ENCODE measurements around the gene OPALIN.

OPALIN gene

GRCh38 chr10:96352027-96352426 is 6.8 kb downstream of the OPALIN start:
- Histone ChIP-seq H3K36me3 (ENCODE audit: insufficient read depth, low read length) (no peaks in the 10 kb centered on the region), H3K27ac (ENCODE audit: low read depth, low read length) (no peak overlapping the region), H3K27me3 (ENCODE audit: control insufficient read depth in 1 of 2, insufficient read depth in 2 of 2, low read length in 2 of 2) (no peaks in the 10 kb centered on the region), H3K9ac (ENCODE audit: low read length) (no peak overlapping the region), H3K9me3 (ENCODE audit: low read length) (no peaks in the 10 kb centered on the region), H3K4me3 (ENCODE audit: low read depth in 1 of 2, low read length in 2 of 2) (no peak overlapping the region), H3K4me1 (ENCODE audit: insufficient read depth, low read length) (no peaks in the 10 kb centered on the region)

- H3K9ac ChIP-seq (ENCODE audit: low read length) = no peak overlapping the region
- no peaks in the 10 kb centered on the region for H3K36me3 ChIP-seq (ENCODE audit: insufficient read depth, low read length)
- no peaks in the 10 kb centered on the region for H3K27me3 ChIP-seq (ENCODE audit: control insufficient read depth in 1 of 2, insufficient read depth in 2 of 2, low read length in 2 of 2)
- no peaks in the 10 kb centered on the region for H3K4me1 ChIP-seq (ENCODE audit: insufficient read depth, low read length)
- no peak overlapping the region for H3K27ac ChIP-seq (ENCODE audit: low read depth, low read length)
- no peak overlapping the region for H3K4me3 ChIP-seq (ENCODE audit: low read depth in 1 of 2, low read length in 2 of 2)
- no peaks in the 10 kb centered on the region for H3K9me3 ChIP-seq (ENCODE audit: low read length)
Measured at GRCh38 chr10:96346295-96346694, 12.5 kb downstream of the OPALIN start.

GRCh38 chr10:96345222-96345621 is 13.6 kb downstream of the OPALIN start:
- H3K27ac ChIP-seq (ENCODE audit: low read depth, low read length) = no peak overlapping the region
- H3K4me1 ChIP-seq (ENCODE audit: insufficient read depth, low read length) = no peaks in the 10 kb centered on the region
- no peaks in the 10 kb centered on the region for H3K27me3 ChIP-seq (ENCODE audit: control insufficient read depth in 1 of 2, insufficient read depth in 2 of 2, low read length in 2 of 2)
- H3K36me3 ChIP-seq (ENCODE audit: insufficient read depth, low read length) = no peaks in the 10 kb centered on the region
- H3K4me3 ChIP-seq (ENCODE audit: low read depth in 1 of 2, low read length in 2 of 2) = no peak overlapping the region
- H3K9ac ChIP-seq (ENCODE audit: low read length) = no peak overlapping the region
- no peaks in the 10 kb centered on the region for H3K9me3 ChIP-seq (ENCODE audit: low read length)

- H3K27ac ChIP-seq (ENCODE audit: low read depth, low read length) = no peak overlapping the region
- no peaks in the 10 kb centered on the region for H3K9me3 ChIP-seq (ENCODE audit: low read length)
Measured at GRCh38 chr10:96344178-96344577, 14.6 kb downstream of the OPALIN start.

GRCh38 chr10:96342402-96342801 is 16.4 kb downstream of the OPALIN start:
- no peaks in the 10 kb centered on the region for H3K27me3 ChIP-seq (ENCODE audit: control insufficient read depth in 1 of 2, insufficient read depth in 2 of 2, low read length in 2 of 2)
- H3K9me3 ChIP-seq (ENCODE audit: low read length) = no peaks in the 10 kb centered on the region
- no peak overlapping the region for H3K4me3 ChIP-seq (ENCODE audit: low read depth in 1 of 2, low read length in 2 of 2)
- H3K36me3 ChIP-seq (ENCODE audit: insufficient read depth, low read length) = no peaks in the 10 kb centered on the region
- no peak overlapping the region for H3K9ac ChIP-seq (ENCODE audit: low read length)
- no peak overlapping the region for H3K27ac ChIP-seq (ENCODE audit: low read depth, low read length)
- no peaks in the 10 kb centered on the region for H3K4me1 ChIP-seq (ENCODE audit: insufficient read depth, low read length)

More at GRCh38 chr10:96344178-96344577, 14.6 kb downstream of the OPALIN start:
- Histone ChIP-seq H3K9ac (ENCODE audit: low read length) (no peak overlapping the region), H3K4me1 (ENCODE audit: insufficient read depth, low read length) (no peaks in the 10 kb centered on the region), H3K36me3 (ENCODE audit: insufficient read depth, low read length) (no peaks in the 10 kb centered on the region), H3K27me3 (ENCODE audit: control insufficient read depth in 1 of 2, insufficient read depth in 2 of 2, low read length in 2 of 2) (no peaks in the 10 kb centered on the region), H3K4me3 (ENCODE audit: low read depth in 1 of 2, low read length in 2 of 2) (no peak overlapping the region)

GRCh38 chr10:96341219-96342182 is 17.3 kb downstream of the OPALIN start:
- Histone ChIP-seq H3K4me3 (ENCODE audit: low read depth in 1 of 2, low read length in 2 of 2) (no peak overlapping the region), H3K27ac (ENCODE audit: low read depth, low read length) (no peak overlapping the region), H3K4me1 (ENCODE audit: insufficient read depth, low read length) (no peaks in the 10 kb centered on the region), H3K36me3 (ENCODE audit: insufficient read depth, low read length) (no peaks in the 10 kb centered on the region), H3K9me3 (ENCODE audit: low read length) (no peaks in the 10 kb centered on the region), H3K9ac (ENCODE audit: low read length) (no peak overlapping the region), H3K27me3 (ENCODE audit: control insufficient read depth in 1 of 2, insufficient read depth in 2 of 2, low read length in 2 of 2) (no peaks in the 10 kb centered on the region)

GRCh38 chr10:96339956-96340904 is 18.6 kb downstream of the OPALIN start:
- Histone ChIP-seq H3K36me3 (ENCODE audit: insufficient read depth, low read length) (no peaks in the 10 kb centered on the region), H3K27ac (ENCODE audit: low read depth, low read length) (no peak overlapping the region), H3K9me3 (ENCODE audit: low read length) (no peaks in the 10 kb centered on the region), H3K4me3 (ENCODE audit: low read depth in 1 of 2, low read length in 2 of 2) (no peak overlapping the region), H3K9ac (ENCODE audit: low read length) (no peak overlapping the region), H3K27me3 (ENCODE audit: control insufficient read depth in 1 of 2, insufficient read depth in 2 of 2, low read length in 2 of 2) (no peaks in the 10 kb centered on the region), H3K4me1 (ENCODE audit: insufficient read depth, low read length) (no peaks in the 10 kb centered on the region)

GRCh38 chr10:96339383-96339782 is 19.4 kb downstream of the OPALIN start:
- no peak overlapping the region for H3K27ac ChIP-seq (ENCODE audit: low read depth, low read length)
- H3K9me3 ChIP-seq (ENCODE audit: low read length) = no peaks in the 10 kb centered on the region
- H3K4me3 ChIP-seq (ENCODE audit: low read depth in 1 of 2, low read length in 2 of 2) = no peak overlapping the region
- H3K36me3 ChIP-seq (ENCODE audit: insufficient read depth, low read length) = no peaks in the 10 kb centered on the region
- H3K4me1 ChIP-seq (ENCODE audit: insufficient read depth, low read length) = no peaks in the 10 kb centered on the region
- no peak overlapping the region for H3K9ac ChIP-seq (ENCODE audit: low read length)
- no peaks in the 10 kb centered on the region for H3K27me3 ChIP-seq (ENCODE audit: control insufficient read depth in 1 of 2, insufficient read depth in 2 of 2, low read length in 2 of 2)

GRCh38 chr10:96338279-96338925 is 20.4 kb downstream of the OPALIN start:
- no peak overlapping the region for H3K27ac ChIP-seq (ENCODE audit: low read depth, low read length)
- no peaks in the 10 kb centered on the region for H3K27me3 ChIP-seq (ENCODE audit: control insufficient read depth in 1 of 2, insufficient read depth in 2 of 2, low read length in 2 of 2)
- H3K9me3 ChIP-seq (ENCODE audit: low read length) = no peaks in the 10 kb centered on the region
- H3K4me1 ChIP-seq (ENCODE audit: insufficient read depth, low read length) = no peaks in the 10 kb centered on the region
- no peak overlapping the region for H3K9ac ChIP-seq (ENCODE audit: low read length)
- H3K36me3 ChIP-seq (ENCODE audit: insufficient read depth, low read length) = no peaks in the 10 kb centered on the region
- H3K4me3 ChIP-seq (ENCODE audit: low read depth in 1 of 2, low read length in 2 of 2) = no peak overlapping the region

GRCh38 chr10:96337106-96337505 is 21.7 kb downstream of the OPALIN start:
- Histone ChIP-seq H3K36me3 (ENCODE audit: insufficient read depth, low read length) (no peaks in the 10 kb centered on the region), H3K27ac (ENCODE audit: low read depth, low read length) (no peak overlapping the region), H3K27me3 (ENCODE audit: control insufficient read depth in 1 of 2, insufficient read depth in 2 of 2, low read length in 2 of 2) (no peaks in the 10 kb centered on the region), H3K9me3 (ENCODE audit: low read length) (no peaks in the 10 kb centered on the region), H3K4me3 (ENCODE audit: low read depth in 1 of 2, low read length in 2 of 2) (no peak overlapping the region), H3K4me1 (ENCODE audit: insufficient read depth, low read length) (no peaks in the 10 kb centered on the region), H3K9ac (ENCODE audit: low read length) (no peak overlapping the region)

All from muscle layer of colon (tissue), 2 donors.